Fibroblast of lung (primary cell): ENCODE data around the gene ZNF557. TPM values are rescaled to one million over a fixed set of nuclear protein-coding genes. Genes with fewer than 3 reads are reported as not detected.

ENCODE experiments used
- DNase-seq, 2 donors: peaks; one replicate each; pipeline versions ENCODE4 v3.0.0 to v3.0.0-alpha.2; 2010; ENCODE audit warnings: low read depth in 2 of 2
- H2AFZ ChIP-seq: 2 replicates; pipeline ENCODE4 v1.5.1; 2012; ENCODE audit warnings: low read length, control low read depth, inconsistent platforms
- H3K27ac ChIP-seq: 2 replicates; pipeline ENCODE4 v1.5.1; 2011; ENCODE audit warnings: low read length, control low read depth; ENCODE audit not compliant: insufficient read depth
- H3K27me3 ChIP-seq: 2 replicates; pipeline ENCODE4 v1.5.1; 2011; ENCODE audit warnings: mild to moderate bottlenecking, low read length; ENCODE audit not compliant: control insufficient read depth, insufficient read depth
- H3K36me3 ChIP-seq: 2 replicates; pipeline ENCODE4 v1.5.1; 2011; ENCODE audit warnings: low read length; ENCODE audit not compliant: control insufficient read depth, insufficient read depth
- H3K4me1 ChIP-seq: 2 replicates; pipeline ENCODE4 v1.5.1; 2011; ENCODE audit warnings: low read length; ENCODE audit not compliant: control insufficient read depth, insufficient read depth; ENCODE audit errors: extremely low read depth
- H3K4me2 ChIP-seq: 2 replicates; pipeline ENCODE4 v1.5.1; 2011; ENCODE audit warnings: low read length, control low read depth; ENCODE audit not compliant: insufficient read depth; ENCODE audit errors: extremely low read depth
- H3K4me3 ChIP-seq, 4 experiments: fragments of 200-600 bp in 1 of 4; sonication (generic) in 1 of 4; replicated peaks in 1 of 4; 2 replicates each; pipeline ENCODE4 v1.5.1; 2011 to 2016; ENCODE audit warnings: low read length in 4 of 4, low read depth in 3 of 4, mild to moderate bottlenecking in 3 of 4, control low read depth in 2 of 4, inconsistent platforms in 1 of 4, mixed read lengths in 1 of 4; ENCODE audit not compliant: insufficient read depth in 1 of 4; ENCODE audit errors: control extremely low read depth in 1 of 4
- H3K79me2 ChIP-seq: 2 replicates; pipeline ENCODE4 v1.5.1; 2012; ENCODE audit warnings: mild to moderate bottlenecking, low read length, inconsistent platforms; ENCODE audit not compliant: control insufficient read depth, insufficient read depth
- H3K9ac ChIP-seq: 2 replicates; pipeline ENCODE4 v1.5.1; 2011; ENCODE audit warnings: mild to moderate bottlenecking, low read length, control low read depth; ENCODE audit not compliant: insufficient read depth
- H3K9me3 ChIP-seq: 2 replicates; pipeline ENCODE4 v1.5.1; 2012; ENCODE audit warnings: low read depth, low read length; ENCODE audit not compliant: control insufficient read depth, insufficient read depth
- H4K20me1 ChIP-seq: 2 replicates; pipeline ENCODE4 v1.5.1; 2011; ENCODE audit warnings: low read length; ENCODE audit not compliant: control insufficient read depth, insufficient read depth; ENCODE audit errors: extremely low read depth
- CTCF ChIP-seq, 2 donors: IDR thresholded peaks in 1 of 2; conservative IDR thresholded peaks in 1 of 2; 1 replicate in 1 of 2; 2 replicates in 1 of 2; pipeline ENCODE4 v1.5.1; 2011 to 2012; ENCODE audit warnings: low read length in 2 of 2, control low read depth in 1 of 2, inconsistent platforms in 1 of 2, low read depth in 1 of 2, mild to moderate bottlenecking in 1 of 2
- EZH2 ChIP-seq: IDR thresholded peaks from 2 replicates; pipeline ENCODE4 v1.5.1; 2012; ENCODE audit warnings: low read length, control low read depth, mild to moderate bottlenecking; ENCODE audit errors: missing control alignments
- polyA plus RNA-seq, 2 donors: library from polyadenylated mRNA; depleted of rRNA in 1 of 2; stranded (reverse) in 1 of 2; unstranded in 1 of 2; fragments of >200 nt; gene quantifications; 2 replicates each; pipeline ENCODE4 v1.2.1, GENCODE V29; 2011 to 2012; ENCODE audit warnings: missing spikeins in 1 of 2
- total RNA-seq: library from RNA; depleted of rRNA; stranded (reverse); fragments of >200 nt; gene quantifications from 2 replicates; pipeline ENCODE4 v1.2.1, GENCODE V29; 2014

ZNF557 gene
- total and polyA plus RNA-seq, 2 donors (not counting 1 experiment from before 2014, with no cell fraction given), result 2.9 to 18.3 TPM

- peaks cover 14% of the 10 kb centered on the region for H3K36me3 ChIP-seq
- no peaks in the 10 kb centered on the region for H3K4me1 ChIP-seq
- TF ChIP-seq EZH2 (no peak), CTCF (conservative IDR thresholded peaks at IDR 0.05 in 1 of 2, IDR thresholded peaks at IDR 0.05 in 1 of 2; ENCODE audit: low read depth in 1 of 2, low read length in 2 of 2) (no peak)
- peak overlapping the region; percentile 91 for H3K9ac ChIP-seq
- DNase-seq, result no peak
- no peaks in the 10 kb centered on the region for H3K27me3 ChIP-seq
- no peaks in the 10 kb centered on the region for H3K9me3 ChIP-seq
- peaks cover 9% of the 10 kb centered on the region for H3K79me2 ChIP-seq
- H4K20me1 ChIP-seq, result no peaks in the 10 kb centered on the region
- peak overlapping the region; percentile 93 for H3K4me2 ChIP-seq
- peak overlapping the region; percentile 86 for H3K27ac ChIP-seq
- peak overlapping the region; percentile 93 to 100 (median 98) for H3K4me3 ChIP-seq
- H2AFZ ChIP-seq, result peak overlapping the region; percentile 83
Observed at GRCh38 chr19:7069904-7070226, 362 bp downstream of the ZNF557 start.

- peaks cover 29% of the 10 kb centered on the region for H3K36me3 ChIP-seq
- DNase-seq, result no peak
- no peak overlapping the region for H2AFZ ChIP-seq
- no peak overlapping the region for H3K27ac ChIP-seq
- H3K4me3 ChIP-seq, result no peak overlapping the region
- H3K4me2 ChIP-seq, result no peak overlapping the region
- no peak overlapping the region for H3K9ac ChIP-seq
- no peaks in the 10 kb centered on the region for H3K4me1 ChIP-seq
- no peaks in the 10 kb centered on the region for H4K20me1 ChIP-seq
- no peak for TF ChIP-seq CTCF (conservative IDR thresholded peaks at IDR 0.05 in 1 of 2, IDR thresholded peaks at IDR 0.05 in 1 of 2; ENCODE audit: low read depth in 1 of 2, low read length in 2 of 2)
- TF ChIP-seq EZH2, result no peak
- no peaks in the 10 kb centered on the region for H3K27me3 ChIP-seq
- H3K79me2 ChIP-seq, result peaks cover 9% of the 10 kb centered on the region
- H3K9me3 ChIP-seq, result no peaks in the 10 kb centered on the region
Observed at GRCh38 chr19:7072541-7072940, 3.0 kb downstream of the ZNF557 start.

GRCh38 chr19:7074705-7075282, 5.3 kb downstream of the ZNF557 start:
- Histone ChIP-seq H3K79me2 (peaks cover 8% of the 10 kb centered on the region), H3K4me1 (no peaks in the 10 kb centered on the region), H3K4me2 (no peak overlapping the region), H3K4me3 (no peak overlapping the region), H3K27ac (no peak overlapping the region), H3K36me3 (peaks cover 36% of the 10 kb centered on the region), H2AFZ (no peak overlapping the region), H3K27me3 (no peaks in the 10 kb centered on the region), H4K20me1 (no peaks in the 10 kb centered on the region), H3K9me3 (peaks cover 2% of the 10 kb centered on the region), H3K9ac (no peak overlapping the region)
- TF ChIP-seq EZH2 (no peak), CTCF (conservative IDR thresholded peaks at IDR 0.05 in 1 of 2, IDR thresholded peaks at IDR 0.05 in 1 of 2; ENCODE audit: low read depth in 1 of 2, low read length in 2 of 2) (no peak)
- no peak for DNase-seq
